HL-60 (cell line): ENCODE measurements around the gene RAB17.

ENCODE experiments used
- CTCF ChIP-seq: IDR thresholded peaks from one replicate; pipeline ENCODE4 v1.5.1; 2011; ENCODE audit warnings: low read length, control low read depth, inconsistent platforms; ENCODE audit not compliant: insufficient read depth
- GABPA ChIP-seq: IDR thresholded peaks from 2 replicates; pipeline ENCODE4 v1.6.1; 2012; ENCODE audit warnings: low read depth
- POLR2AphosphoS5 ChIP-seq: IDR thresholded peaks from 2 replicates; pipeline ENCODE4 v1.6.1; 2012; ENCODE audit warnings: low read depth

GRCh38 chr2:237636578-237636977 is 46.0 kb upstream of the RAB17 start:
- no peak for TF ChIP-seq CTCF
- no peak for TF ChIP-seq POLR2AphosphoS5
- TF ChIP-seq GABPA: no peak
